HepG2 (cell line): ENCODE results near the gene GABRG3.

Experiments
- ASH2L ChIP-seq: fragments of 300-600, 200-600 bp; sonication (generic); IDR thresholded peaks from 2 replicates; pipeline ENCODE4 v1.7.0; 2017; ENCODE audit warnings: low read depth, mild to moderate bottlenecking, moderate library complexity, mixed read lengths, low read length; ENCODE audit not compliant: insufficient read length
- BHLHE40 ChIP-seq: IDR thresholded peaks from 2 replicates; pipeline ENCODE4 v1.6.1; 2011; ENCODE audit warnings: low read length, improper control_type of control experiment
- EP300 ChIP-seq, 3 experiments: sonication (generic) in 1 of 3; formaldehyde crosslinking in 1 of 3; IDR thresholded peaks; 2 replicates each; pipeline versions ENCODE4 v1.5.1 to v1.6.1; 2011 to 2020; ENCODE audit warnings: low read depth in 2 of 3, low read length in 2 of 3, borderline replicate concordance in 1 of 3, improper control_type of control experiment in 1 of 3, mild to moderate bottlenecking in 1 of 3, missing genetic modification reagents in 1 of 3, moderate library complexity in 1 of 3
- FOXP1 ChIP-seq, 2 experiments: fragments of 450-650 bp in 1 of 2; IDR thresholded peaks; 2 replicates each; pipeline ENCODE4 v1.6.1; 2017 to 2018; ENCODE audit warnings: antibody characterized with exemption in 1 of 2
- HDAC2 ChIP-seq: sonication (generic); formaldehyde crosslinking; IDR thresholded peaks from 2 replicates; pipeline ENCODE4 v1.4.0; 2020; ENCODE audit warnings: missing genetic modification reagents
- POLR2AphosphoS5 ChIP-seq: IDR thresholded peaks from 2 replicates; pipeline ENCODE4 v1.6.1; 2012; ENCODE audit warnings: low read depth, low read length
- SIN3A ChIP-seq: IDR thresholded peaks from 2 replicates; pipeline ENCODE4 v1.6.1; 2011; ENCODE audit warnings: low read depth, mild to moderate bottlenecking, control low read depth, low read length, borderline replicate concordance
- SRSF9 ChIP-seq: fragments of 200-400 bp; formaldehyde crosslinking; IDR thresholded peaks from 2 replicates; pipeline ENCODE4 v1.6.1; 2018; ENCODE audit warnings: borderline replicate concordance, mild to moderate bottlenecking, low read depth, low read length; ENCODE audit not compliant: insufficient read depth, poor library complexity, severe bottlenecking
- ZNF263 ChIP-seq: sonication (generic); formaldehyde crosslinking; IDR thresholded peaks from 2 replicates; pipeline ENCODE4 v1.4.0; 2020; ENCODE audit warnings: missing genetic modification reagents
- ZNF749 ChIP-seq: sonication (generic); formaldehyde crosslinking; IDR thresholded peaks from 2 replicates; pipeline ENCODE4 v1.8.0; 2022; ENCODE audit warnings: mild to moderate bottlenecking, missing genetic modification reagents, moderate library complexity, borderline replicate concordance
- TF ChIP-seq, protein P1 (sequence below): sonication (generic); formaldehyde crosslinking; IDR thresholded peaks from 2 replicates; pipeline ENCODE4 v1.5.0; 2020; ENCODE audit warnings: mild to moderate bottlenecking, missing genetic modification reagents, moderate library complexity
- TF ChIP-seq, protein P2 (sequence below): sonication (generic); formaldehyde crosslinking; IDR thresholded peaks from 2 replicates; pipeline ENCODE4 v1.4.0; 2020; ENCODE audit warnings: missing genetic modification reagents
- TF ChIP-seq, protein P3 (sequence below): sonication (generic); formaldehyde crosslinking; IDR thresholded peaks from 2 replicates; pipeline ENCODE4 v1.4.0; 2020; ENCODE audit warnings: mild to moderate bottlenecking, missing genetic modification reagents

DNA sequence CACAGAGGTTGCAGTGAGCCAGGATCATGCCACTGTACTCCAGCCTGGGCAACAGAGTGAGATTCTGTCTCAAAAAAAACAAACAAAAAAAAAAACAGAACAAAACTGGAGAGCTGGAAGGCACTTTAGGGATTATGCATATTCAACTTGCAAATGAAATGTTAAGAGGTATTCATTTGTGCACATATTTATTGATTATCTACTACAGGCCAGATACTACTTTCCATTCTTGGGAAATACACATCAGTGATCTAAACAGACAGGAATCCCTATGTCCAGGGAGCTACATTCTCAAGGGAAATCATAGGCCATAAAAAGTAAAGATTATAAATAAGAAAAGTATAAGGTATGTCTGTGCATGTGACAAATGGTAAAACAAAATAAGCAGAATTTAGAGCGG lies 322.6 kb downstream of the GABRG3 start:
- TF ChIP-seq, protein P1, sequence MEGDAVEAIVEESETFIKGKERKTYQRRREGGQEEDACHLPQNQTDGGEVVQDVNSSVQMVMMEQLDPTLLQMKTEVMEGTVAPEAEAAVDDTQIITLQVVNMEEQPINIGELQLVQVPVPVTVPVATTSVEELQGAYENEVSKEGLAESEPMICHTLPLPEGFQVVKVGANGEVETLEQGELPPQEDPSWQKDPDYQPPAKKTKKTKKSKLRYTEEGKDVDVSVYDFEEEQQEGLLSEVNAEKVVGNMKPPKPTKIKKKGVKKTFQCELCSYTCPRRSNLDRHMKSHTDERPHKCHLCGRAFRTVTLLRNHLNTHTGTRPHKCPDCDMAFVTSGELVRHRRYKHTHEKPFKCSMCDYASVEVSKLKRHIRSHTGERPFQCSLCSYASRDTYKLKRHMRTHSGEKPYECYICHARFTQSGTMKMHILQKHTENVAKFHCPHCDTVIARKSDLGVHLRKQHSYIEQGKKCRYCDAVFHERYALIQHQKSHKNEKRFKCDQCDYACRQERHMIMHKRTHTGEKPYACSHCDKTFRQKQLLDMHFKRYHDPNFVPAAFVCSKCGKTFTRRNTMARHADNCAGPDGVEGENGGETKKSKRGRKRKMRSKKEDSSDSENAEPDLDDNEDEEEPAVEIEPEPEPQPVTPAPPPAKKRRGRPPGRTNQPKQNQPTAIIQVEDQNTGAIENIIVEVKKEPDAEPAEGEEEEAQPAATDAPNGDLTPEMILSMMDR (CRISPR knock-in tag), result no peak
- TF ChIP-seq SIN3A, result no peak
- TF ChIP-seq ZNF263, result no peak
- no peak for TF ChIP-seq ZNF749 (CRISPR knock-in tag)
- TF ChIP-seq, protein P2, sequence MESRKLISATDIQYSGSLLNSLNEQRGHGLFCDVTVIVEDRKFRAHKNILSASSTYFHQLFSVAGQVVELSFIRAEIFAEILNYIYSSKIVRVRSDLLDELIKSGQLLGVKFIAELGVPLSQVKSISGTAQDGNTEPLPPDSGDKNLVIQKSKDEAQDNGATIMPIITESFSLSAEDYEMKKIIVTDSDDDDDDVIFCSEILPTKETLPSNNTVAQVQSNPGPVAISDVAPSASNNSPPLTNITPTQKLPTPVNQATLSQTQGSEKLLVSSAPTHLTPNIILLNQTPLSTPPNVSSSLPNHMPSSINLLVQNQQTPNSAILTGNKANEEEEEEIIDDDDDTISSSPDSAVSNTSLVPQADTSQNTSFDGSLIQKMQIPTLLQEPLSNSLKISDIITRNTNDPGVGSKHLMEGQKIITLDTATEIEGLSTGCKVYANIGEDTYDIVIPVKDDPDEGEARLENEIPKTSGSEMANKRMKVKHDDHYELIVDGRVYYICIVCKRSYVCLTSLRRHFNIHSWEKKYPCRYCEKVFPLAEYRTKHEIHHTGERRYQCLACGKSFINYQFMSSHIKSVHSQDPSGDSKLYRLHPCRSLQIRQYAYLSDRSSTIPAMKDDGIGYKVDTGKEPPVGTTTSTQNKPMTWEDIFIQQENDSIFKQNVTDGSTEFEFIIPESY, result no peak
- TF ChIP-seq BHLHE40, result no peak
- no peak for TF ChIP-seq FOXP1 (IDR thresholded peaks at IDR 0.05)
- TF ChIP-seq FOXP1 (CRISPR knock-in tag; IDR thresholded peaks at IDR 0.05), result no peak
- TF ChIP-seq POLR2AphosphoS5, result no peak
- TF ChIP-seq HDAC2 (CRISPR knock-in tag), result no peak
- TF ChIP-seq SRSF9, result no peak
- TF ChIP-seq, protein P3, sequence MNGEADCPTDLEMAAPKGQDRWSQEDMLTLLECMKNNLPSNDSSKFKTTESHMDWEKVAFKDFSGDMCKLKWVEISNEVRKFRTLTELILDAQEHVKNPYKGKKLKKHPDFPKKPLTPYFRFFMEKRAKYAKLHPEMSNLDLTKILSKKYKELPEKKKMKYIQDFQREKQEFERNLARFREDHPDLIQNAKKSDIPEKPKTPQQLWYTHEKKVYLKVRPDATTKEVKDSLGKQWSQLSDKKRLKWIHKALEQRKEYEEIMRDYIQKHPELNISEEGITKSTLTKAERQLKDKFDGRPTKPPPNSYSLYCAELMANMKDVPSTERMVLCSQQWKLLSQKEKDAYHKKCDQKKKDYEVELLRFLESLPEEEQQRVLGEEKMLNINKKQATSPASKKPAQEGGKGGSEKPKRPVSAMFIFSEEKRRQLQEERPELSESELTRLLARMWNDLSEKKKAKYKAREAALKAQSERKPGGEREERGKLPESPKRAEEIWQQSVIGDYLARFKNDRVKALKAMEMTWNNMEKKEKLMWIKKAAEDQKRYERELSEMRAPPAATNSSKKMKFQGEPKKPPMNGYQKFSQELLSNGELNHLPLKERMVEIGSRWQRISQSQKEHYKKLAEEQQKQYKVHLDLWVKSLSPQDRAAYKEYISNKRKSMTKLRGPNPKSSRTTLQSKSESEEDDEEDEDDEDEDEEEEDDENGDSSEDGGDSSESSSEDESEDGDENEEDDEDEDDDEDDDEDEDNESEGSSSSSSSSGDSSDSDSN (CRISPR knock-in tag), result no peak
- no peak for TF ChIP-seq ASH2L
- no peak for TF ChIP-seq EP300 (IDR thresholded peaks at IDR 0.05; ENCODE audit: low read depth in 2 of 2, low read length in 2 of 2)
- TF ChIP-seq EP300 (CRISPR knock-in tag; IDR thresholded peaks at IDR 0.05; ENCODE audit: borderline replicate concordance), result no peak
